Testis (tissue), 3 donors: ENCODE results near the gene GRWD1. TPM values are rescaled to one million over a fixed set of nuclear protein-coding genes. Genes with fewer than 3 reads are reported as not detected.

Source experiments
- DNase-seq: peaks from one replicate; pipeline ENCODE4 v3.0.0-alpha.2; 2019
- H3K27ac ChIP-seq, 2 donors: fragments of 200-600 bp; sonication (generic); one replicate each; pipeline ENCODE4 v1.5.1; 2019
- H3K27me3 ChIP-seq: fragments of 200-600 bp; sonication (generic); one replicate; pipeline ENCODE4 v1.5.1; 2019
- H3K36me3 ChIP-seq: fragments of 200-600 bp; sonication (generic); one replicate; pipeline ENCODE4 v1.5.1; 2017; ENCODE audit warnings: low read depth; ENCODE audit errors: missing control alignments
- H3K4me1 ChIP-seq: fragments of 200-600 bp; sonication (generic); one replicate; pipeline ENCODE4 v1.5.1; 2019
- H3K4me3 ChIP-seq, 2 donors: fragments of 200-600 bp; sonication (generic); one replicate each; pipeline ENCODE4 v1.5.1; 2017 to 2019
- H3K9me3 ChIP-seq: fragments of 200-600 bp; sonication (generic); one replicate; pipeline ENCODE4 v1.5.1; 2017
- CTCF ChIP-seq, 3 experiments: fragments of 450-650 bp in 2 of 3; fragments of 200-600 bp in 1 of 3; sonication (generic) in 1 of 3; IDR thresholded peaks; one replicate each; pipeline ENCODE4 v1.5.1; 2016 to 2019; ENCODE audit warnings: antibody characterized with exemption in 3 of 3, mild to moderate bottlenecking in 2 of 3, moderate library complexity in 1 of 3
- POLR2A ChIP-seq: fragments of 450-650 bp; IDR thresholded peaks from one replicate; pipeline ENCODE4 v1.6.1; 2017; ENCODE audit warnings: antibody characterized with exemption, mild to moderate bottlenecking, moderate library complexity
- WGBS, 2 donors: methylation state at CpG; one replicate each; pipeline ENCODE4 v1.1.5; 2018; 5-methylcytosine and 5-hydroxymethylcytosine counted together
- intact Hi-C: fragments of 100-400 bp; cut with DNase I; formaldehyde crosslinking; loops from one replicate; pipeline ENCODE4 v1.15.1; 2023; ENCODE audit warnings: low total_unique reads
- polyA plus RNA-seq: library from polyadenylated mRNA; stranded (reverse); fragments of 350-450 nt; fragmentation: Illumina TruSeq; extraction: RNeasy Lipid Tissue Mini Kit (QIAGEN cat#74804); gene quantifications from one replicate; pipeline ENCODE4 v1.2.3, GENCODE V29; 2014; ENCODE audit warnings: low read depth, low replicate concordance; ENCODE audit not compliant: insufficient read depth
- total RNA-seq, 2 donors: library from RNA; depleted of rRNA; stranded (reverse); fragments of >200 nt; gene quantifications; one replicate each; pipeline ENCODE4 v1.2.3, GENCODE V29; 2016

The GRWD1 gene
- total and polyA plus RNA-seq, 3 donors from 2014 or later = 17.8 to 35.2 (median 32.8) TPM

- Histone ChIP-seq H3K4me3 (no peak overlapping the region), H3K27me3 (no peaks in the 10 kb centered on the region), H3K4me1 (peaks cover 6% of the 10 kb centered on the region), H3K9me3 (no peaks in the 10 kb centered on the region), H3K36me3 (no peaks in the 10 kb centered on the region), H3K27ac (no peak overlapping the region)
- DNase-seq = no peak
- intact Hi-C loops = no loop called here
- WGBS, 2 donors = 22% methylated on average over 10 of the region's 10 CpGs
- no peak for TF ChIP-seq POLR2A
- TF ChIP-seq CTCF (IDR thresholded peaks at IDR 0.05) = no peak
Observed at GRCh38 chr19:48491793-48492123, 46.0 kb downstream of the GRWD1 start.

GRCh38 chr19:48492925-48493717 lies 47.3 kb downstream of the GRWD1 start:
- Histone ChIP-seq H3K9me3 (no peaks in the 10 kb centered on the region), H3K36me3 (no peaks in the 10 kb centered on the region), H3K4me1 (peaks cover 6% of the 10 kb centered on the region), H3K27me3 (no peaks in the 10 kb centered on the region), H3K4me3 (peak overlapping the region; percentile 42 to 53), H3K27ac (peak overlapping the region in 1 of 2 donors; percentile 53)
- intact Hi-C loops = no loop called here
- TF ChIP-seq CTCF (IDR thresholded peaks at IDR 0.05) (no peak), POLR2A (no peak)
- 1% methylated on average over 27 to 47 of the region's 47 CpGs for WGBS, 2 donors
- peak; percentile 94 for DNase-seq

- H3K4me3 ChIP-seq = peak overlapping the region; percentile 42 to 53
- H3K36me3 ChIP-seq = no peaks in the 10 kb centered on the region
- TF ChIP-seq POLR2A (no peak), CTCF (IDR thresholded peaks at IDR 0.05) (no peak)
- no peak overlapping the region for H3K27ac ChIP-seq
- 4 to 24% methylated on average over 7 to 55 of the region's 70 CpGs for WGBS, 2 donors
- H3K4me1 ChIP-seq = peaks cover 6% of the 10 kb centered on the region
- intact Hi-C loops = no loop called here
- DNase-seq = no peak
- no peaks in the 10 kb centered on the region for H3K9me3 ChIP-seq
- H3K27me3 ChIP-seq = no peaks in the 10 kb centered on the region
Observed at GRCh38 chr19:48493718-48494401, 48.1 kb downstream of the GRWD1 start.

GRCh38 chr19:48495396-48495795 lies 49.6 kb downstream of the GRWD1 start:
- 64 to 75% methylated on average over 6 of the region's 6 CpGs for WGBS, 2 donors
- H3K9me3 ChIP-seq = no peaks in the 10 kb centered on the region
- no peaks in the 10 kb centered on the region for H3K27me3 ChIP-seq
- no peak overlapping the region for H3K27ac ChIP-seq
- intact Hi-C loops = no loop called here
- no peak overlapping the region for H3K4me3 ChIP-seq
- no peaks in the 10 kb centered on the region for H3K36me3 ChIP-seq
- peaks cover 6% of the 10 kb centered on the region for H3K4me1 ChIP-seq
- no peak for DNase-seq
- TF ChIP-seq POLR2A (no peak), CTCF (IDR thresholded peaks at IDR 0.05) (no peak)
